Gastrocnemius medialis (tissue), 4 donors: ENCODE measurements around the gene TNS3.

Source experiments
- POLR2A ChIP-seq, 2 donors: fragments of 450-650 bp; IDR thresholded peaks; one replicate each; pipeline ENCODE4 v1.6.1; 2017; ENCODE audit warnings: antibody characterized with exemption in 2 of 2, mild to moderate bottlenecking in 2 of 2, moderate library complexity in 2 of 2
- TF ChIP-seq, protein P1 (sequence below), 5 experiments: fragments of 450-650 bp in 3 of 5; fragments of 200-600 bp in 2 of 5; sonication (generic) in 2 of 5; IDR thresholded peaks in 4 of 5; conservative IDR thresholded peaks in 1 of 5; 1 replicate in 4 of 5; 2 replicates in 1 of 5; pipeline ENCODE4 v1.5.1; 2016 to 2019; ENCODE audit warnings: antibody characterized with exemption in 5 of 5, mild to moderate bottlenecking in 3 of 5, moderate library complexity in 3 of 5

DNA sequence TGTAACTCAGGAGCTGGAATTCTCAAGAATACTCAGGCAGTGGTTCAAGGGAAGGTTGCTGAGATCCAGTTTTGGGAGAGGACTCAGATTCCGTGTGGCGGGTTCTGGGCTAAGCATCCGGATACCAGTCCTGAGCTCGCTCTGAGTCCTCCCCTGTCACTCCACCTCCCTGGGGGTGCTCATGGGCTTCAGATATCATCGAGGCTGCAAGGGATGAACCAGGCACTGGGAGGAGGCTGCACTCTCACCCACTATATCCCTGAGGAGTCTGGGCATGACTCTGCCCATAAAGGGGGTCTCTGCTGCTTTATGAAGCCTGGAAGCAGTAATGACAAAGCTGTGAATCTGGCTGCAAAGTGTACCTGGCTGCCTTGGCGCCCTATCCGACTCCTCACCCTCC lies 188.5 kb downstream of the TNS3 start:
- TF ChIP-seq, protein P1, sequence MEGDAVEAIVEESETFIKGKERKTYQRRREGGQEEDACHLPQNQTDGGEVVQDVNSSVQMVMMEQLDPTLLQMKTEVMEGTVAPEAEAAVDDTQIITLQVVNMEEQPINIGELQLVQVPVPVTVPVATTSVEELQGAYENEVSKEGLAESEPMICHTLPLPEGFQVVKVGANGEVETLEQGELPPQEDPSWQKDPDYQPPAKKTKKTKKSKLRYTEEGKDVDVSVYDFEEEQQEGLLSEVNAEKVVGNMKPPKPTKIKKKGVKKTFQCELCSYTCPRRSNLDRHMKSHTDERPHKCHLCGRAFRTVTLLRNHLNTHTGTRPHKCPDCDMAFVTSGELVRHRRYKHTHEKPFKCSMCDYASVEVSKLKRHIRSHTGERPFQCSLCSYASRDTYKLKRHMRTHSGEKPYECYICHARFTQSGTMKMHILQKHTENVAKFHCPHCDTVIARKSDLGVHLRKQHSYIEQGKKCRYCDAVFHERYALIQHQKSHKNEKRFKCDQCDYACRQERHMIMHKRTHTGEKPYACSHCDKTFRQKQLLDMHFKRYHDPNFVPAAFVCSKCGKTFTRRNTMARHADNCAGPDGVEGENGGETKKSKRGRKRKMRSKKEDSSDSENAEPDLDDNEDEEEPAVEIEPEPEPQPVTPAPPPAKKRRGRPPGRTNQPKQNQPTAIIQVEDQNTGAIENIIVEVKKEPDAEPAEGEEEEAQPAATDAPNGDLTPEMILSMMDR (IDR thresholded peaks at IDR 0.05 in 4 of 5, conservative IDR thresholded peaks at IDR 0.05 in 1 of 5): no peak
- TF ChIP-seq POLR2A (IDR thresholded peaks at IDR 0.05): no peak
